OCI-LY3 (cell line): ENCODE results near the gene MAN1B1.

Source experiments
- H2AFZ ChIP-seq: fragments of 200-600, 300-600 bp; shearing (Covaris generic); 2 replicates; pipeline ENCODE4 v1.6.0; 2014; ENCODE audit warnings: antibody characterized with exemption, low read depth, low read length
- H3K27ac ChIP-seq: fragments of 200-600, 300-600 bp; sonication (generic); 2 replicates; pipeline ENCODE4 v1.5.1; 2014; ENCODE audit warnings: mild to moderate bottlenecking, low read length, moderate library complexity, mixed read lengths
- H3K27me3 ChIP-seq: fragments of 200-600, 300-600 bp; sonication (generic); 2 replicates; pipeline ENCODE4 v1.6.1; 2014; ENCODE audit warnings: low read depth, low read length, mixed read lengths
- H3K36me3 ChIP-seq: fragments of 200-600, 300-600 bp; sonication (generic); replicated peaks from 2 replicates; pipeline ENCODE3; 2014; ENCODE audit warnings: low read depth, low read length, mixed read lengths
- H3K4me1 ChIP-seq: fragments of 300-600, 200-600 bp; sonication (generic); 2 replicates; pipeline ENCODE4 v1.6.1; 2014; ENCODE audit warnings: low read length, mixed read lengths
- H3K4me2 ChIP-seq: fragments of 200-600, 300-600 bp; sonication (generic); 2 replicates; pipeline ENCODE4 v1.6.1; 2014; ENCODE audit warnings: low read length, mixed read lengths
- H3K4me3 ChIP-seq: fragments of 300-600, 200-600 bp; sonication (generic); 2 replicates; pipeline ENCODE4 v1.5.1; 2014; ENCODE audit warnings: antibody characterized with exemption, mild to moderate bottlenecking, low read length, moderate library complexity
- H3K79me2 ChIP-seq: fragments of 300-600, 200-600 bp; shearing (Covaris generic); 2 replicates; pipeline ENCODE4 v1.6.1; 2014; ENCODE audit warnings: mild to moderate bottlenecking, low read length, mixed read lengths
- H3K9ac ChIP-seq: fragments of 300-600, 200-600 bp; shearing (Covaris generic); 2 replicates; pipeline ENCODE4 v1.6.0; 2014; ENCODE audit warnings: mild to moderate bottlenecking, low read length, moderate library complexity
- H3K9me3 ChIP-seq: fragments of 200-600, 300-600 bp; shearing (Covaris generic); 2 replicates; pipeline ENCODE4 v1.6.1; 2014; ENCODE audit warnings: low read length, mixed read lengths; ENCODE audit not compliant: insufficient read depth
- H4K20me1 ChIP-seq: fragments of 200-600, 300-600 bp; sonication (generic); 2 replicates; pipeline ENCODE4 v1.6.1; 2016; ENCODE audit warnings: low read length, mixed read lengths; ENCODE audit not compliant: insufficient read depth
- EZH2phosphoT487 ChIP-seq: fragments of 200-600 bp; shearing (Covaris generic); IDR thresholded peaks from 2 replicates; pipeline ENCODE4 v1.6.1; 2018; ENCODE audit warnings: antibody characterized with exemption, mixed run types, low read depth
- TF ChIP-seq, protein P1 (sequence below): fragments of 200-600, 300-600 bp; sonication (generic); IDR thresholded peaks from 2 replicates; pipeline ENCODE4 v1.5.1; 2014; ENCODE audit warnings: antibody characterized with exemption, low read length, low read depth

MAN1B1 gene

DNA sequence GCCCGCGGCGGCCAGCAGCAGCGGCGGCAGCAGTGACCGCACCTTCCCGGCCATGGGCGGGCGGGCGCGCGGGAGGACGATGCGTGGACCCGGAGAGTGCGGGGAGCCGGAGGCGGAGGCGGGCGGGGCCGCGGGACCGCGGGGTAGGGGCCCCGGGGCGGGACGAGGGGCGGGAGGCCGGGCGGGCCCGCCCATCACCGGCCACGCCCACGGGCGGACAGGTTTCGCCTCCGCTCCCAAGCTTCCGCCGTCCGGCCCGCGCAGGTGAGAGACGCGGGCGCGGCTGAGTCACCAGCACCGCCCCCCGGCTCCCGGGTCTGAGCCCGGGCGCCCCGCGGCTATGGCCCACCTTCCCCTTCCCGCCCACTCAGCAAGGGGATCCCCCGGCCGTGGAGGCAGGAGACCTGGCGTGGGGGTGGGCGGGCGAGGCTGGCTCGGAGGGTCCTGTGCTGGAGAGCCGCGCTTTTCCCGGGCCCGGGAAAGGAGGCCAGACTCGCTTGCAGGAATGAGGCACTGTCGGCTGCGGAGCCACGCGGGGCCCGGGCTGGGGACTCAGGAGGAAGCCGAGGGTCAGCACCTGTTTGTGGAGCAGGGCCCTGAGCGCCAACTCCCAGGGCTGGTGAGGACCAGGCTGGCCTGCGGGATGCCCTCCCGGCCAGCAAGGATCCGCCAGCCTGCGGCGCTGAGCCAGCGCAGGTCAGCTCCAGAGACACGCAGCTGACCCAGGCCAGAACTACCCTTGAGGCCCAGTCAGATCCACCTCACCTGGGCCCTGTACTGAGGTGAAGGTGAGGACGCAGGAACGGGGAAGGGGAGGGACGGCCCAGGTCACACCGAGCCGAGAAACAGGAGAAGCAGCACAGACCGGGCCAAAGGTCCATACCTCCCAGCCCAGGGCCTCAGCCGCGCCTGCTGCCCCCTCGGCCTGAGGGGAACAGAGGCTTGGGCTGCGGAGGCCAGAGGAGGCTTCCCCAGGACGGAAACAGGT lies 32.5 kb upstream of the MAN1B1 start, which contains the start of gene ENTPD2:
Gene ENTPD2 (minus strand): TSS at position 118 of the 988 bp plus-strand sequence. CDS start 64 bp downstream, at position 54.
- no peak within 1 kb of the TSS for H2AFZ ChIP-seq
- H3K27me3 ChIP-seq = peaks cover 3% of the 10 kb centered on the region; the same call in 1 of the 2 replicates
- no peak within 1 kb of the TSS for H3K27ac ChIP-seq
- TF ChIP-seq, protein P1, sequence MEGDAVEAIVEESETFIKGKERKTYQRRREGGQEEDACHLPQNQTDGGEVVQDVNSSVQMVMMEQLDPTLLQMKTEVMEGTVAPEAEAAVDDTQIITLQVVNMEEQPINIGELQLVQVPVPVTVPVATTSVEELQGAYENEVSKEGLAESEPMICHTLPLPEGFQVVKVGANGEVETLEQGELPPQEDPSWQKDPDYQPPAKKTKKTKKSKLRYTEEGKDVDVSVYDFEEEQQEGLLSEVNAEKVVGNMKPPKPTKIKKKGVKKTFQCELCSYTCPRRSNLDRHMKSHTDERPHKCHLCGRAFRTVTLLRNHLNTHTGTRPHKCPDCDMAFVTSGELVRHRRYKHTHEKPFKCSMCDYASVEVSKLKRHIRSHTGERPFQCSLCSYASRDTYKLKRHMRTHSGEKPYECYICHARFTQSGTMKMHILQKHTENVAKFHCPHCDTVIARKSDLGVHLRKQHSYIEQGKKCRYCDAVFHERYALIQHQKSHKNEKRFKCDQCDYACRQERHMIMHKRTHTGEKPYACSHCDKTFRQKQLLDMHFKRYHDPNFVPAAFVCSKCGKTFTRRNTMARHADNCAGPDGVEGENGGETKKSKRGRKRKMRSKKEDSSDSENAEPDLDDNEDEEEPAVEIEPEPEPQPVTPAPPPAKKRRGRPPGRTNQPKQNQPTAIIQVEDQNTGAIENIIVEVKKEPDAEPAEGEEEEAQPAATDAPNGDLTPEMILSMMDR = no peak
- no peak for TF ChIP-seq EZH2phosphoT487
- H3K9me3 ChIP-seq = no peaks in the 10 kb centered on the region
- no peaks in the 10 kb centered on the region for H3K4me1 ChIP-seq
- H3K36me3 ChIP-seq = no peaks in the 10 kb centered on the region
- no peak within 1 kb of the TSS for H3K9ac ChIP-seq
- H3K4me3 ChIP-seq = no peak within 1 kb of the TSS
- no peaks in the 10 kb centered on the region for H3K79me2 ChIP-seq
- H3K4me2 ChIP-seq = no peak within 1 kb of the TSS
- H4K20me1 ChIP-seq = no peaks in the 10 kb centered on the region

DNA sequence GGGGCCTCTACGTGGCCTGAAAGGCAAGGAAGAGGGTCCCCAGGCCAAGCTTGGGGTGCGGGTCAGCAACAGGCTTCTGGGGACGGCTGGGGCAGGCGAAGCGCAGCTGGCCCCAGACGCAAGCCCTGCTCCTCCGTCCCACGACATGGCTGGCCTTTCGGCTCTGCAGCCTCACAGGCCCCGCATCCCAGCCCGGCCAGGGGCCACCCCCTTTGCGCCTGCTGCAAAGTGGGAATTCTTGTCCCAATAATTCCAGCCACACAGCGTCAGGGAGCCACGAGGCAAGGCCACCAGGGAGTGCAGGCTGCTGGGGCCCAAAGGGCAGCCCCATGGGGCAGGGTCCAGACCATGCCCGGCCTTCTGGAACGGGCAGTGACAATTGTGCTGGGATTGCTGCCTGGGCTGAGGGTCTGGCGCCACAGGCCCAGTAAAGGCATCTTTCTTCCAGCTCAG lies 31.8 kb upstream of the MAN1B1 start:
- H3K9ac ChIP-seq = no peak overlapping the region
- no peaks in the 10 kb centered on the region for H3K9me3 ChIP-seq
- no peaks in the 10 kb centered on the region for H4K20me1 ChIP-seq
- no peaks in the 10 kb centered on the region for H3K36me3 ChIP-seq
- H3K79me2 ChIP-seq = no peaks in the 10 kb centered on the region
- no peak overlapping the region for H3K27ac ChIP-seq
- H2AFZ ChIP-seq = no peak overlapping the region
- peaks cover 3% of the 10 kb centered on the region; the same call in 1 of the 2 replicates for H3K27me3 ChIP-seq
- no peaks in the 10 kb centered on the region for H3K4me1 ChIP-seq
- H3K4me2 ChIP-seq = no peak overlapping the region
- no peak overlapping the region for H3K4me3 ChIP-seq
- TF ChIP-seq EZH2phosphoT487 = no peak
- TF ChIP-seq, protein P1 = no peak

DNA sequence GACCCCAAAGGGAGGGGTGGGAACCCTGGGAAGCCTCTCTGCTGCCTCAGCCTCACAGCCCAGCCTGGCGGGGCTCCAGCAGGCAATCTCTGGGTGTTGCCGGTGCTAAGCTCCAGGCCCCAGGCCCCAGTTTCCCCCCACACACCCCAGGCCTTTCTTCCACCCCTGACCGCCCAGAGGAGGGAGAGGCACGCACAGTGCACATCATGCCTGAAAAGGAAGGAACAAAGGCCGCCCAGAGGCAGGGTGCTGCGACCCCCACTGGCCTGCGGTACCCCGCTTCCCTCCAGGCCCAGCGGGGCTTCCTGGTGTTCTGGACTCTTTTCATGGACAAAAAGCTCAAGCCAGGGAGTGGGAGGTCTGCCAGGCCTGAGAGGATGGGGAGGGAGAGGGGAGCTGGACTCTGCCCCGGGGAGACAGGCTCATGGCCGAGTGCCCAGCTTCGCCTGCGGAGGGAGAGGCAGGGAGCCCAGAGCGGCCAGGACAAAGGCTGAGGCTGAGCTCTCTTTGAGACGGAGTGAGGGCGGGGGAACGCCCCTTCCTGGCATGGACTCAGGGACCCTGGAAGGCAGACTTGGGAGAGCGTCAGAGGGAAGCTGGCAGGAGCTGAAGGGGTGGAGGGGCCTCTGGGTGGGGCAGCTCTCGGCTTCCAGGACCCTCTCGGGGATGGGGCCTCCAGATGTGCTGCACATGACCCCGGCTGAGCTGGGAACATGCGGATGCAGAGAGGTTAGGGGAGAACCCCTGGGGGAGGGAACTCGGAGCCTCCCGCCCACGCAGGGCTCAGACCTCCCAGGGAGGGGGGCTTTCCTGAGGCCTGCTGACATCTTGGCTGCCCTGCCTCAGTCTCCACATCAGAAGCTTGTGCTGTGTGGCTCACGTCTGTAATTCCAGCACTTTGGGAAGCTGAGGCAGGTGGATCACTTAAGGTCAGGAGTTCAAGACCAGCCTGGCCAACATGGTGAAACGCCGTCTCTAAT lies 31.1 kb upstream of the MAN1B1 start:
- Histone ChIP-seq H3K9ac (no peak overlapping the region), H3K79me2 (no peaks in the 10 kb centered on the region), H3K4me2 (no peak overlapping the region), H3K4me3 (no peak overlapping the region), H3K27ac (no peak overlapping the region), H4K20me1 (no peaks in the 10 kb centered on the region), H3K27me3 (no peaks in the 10 kb centered on the region), H3K36me3 (no peaks in the 10 kb centered on the region), H2AFZ (no peak overlapping the region), H3K4me1 (no peaks in the 10 kb centered on the region), H3K9me3 (no peaks in the 10 kb centered on the region)
- TF ChIP-seq EZH2phosphoT487 = no peak
- TF ChIP-seq, protein P1 = no peak
